ENCODE data around the gene ATXN1.

Gene ATXN1

DNA sequence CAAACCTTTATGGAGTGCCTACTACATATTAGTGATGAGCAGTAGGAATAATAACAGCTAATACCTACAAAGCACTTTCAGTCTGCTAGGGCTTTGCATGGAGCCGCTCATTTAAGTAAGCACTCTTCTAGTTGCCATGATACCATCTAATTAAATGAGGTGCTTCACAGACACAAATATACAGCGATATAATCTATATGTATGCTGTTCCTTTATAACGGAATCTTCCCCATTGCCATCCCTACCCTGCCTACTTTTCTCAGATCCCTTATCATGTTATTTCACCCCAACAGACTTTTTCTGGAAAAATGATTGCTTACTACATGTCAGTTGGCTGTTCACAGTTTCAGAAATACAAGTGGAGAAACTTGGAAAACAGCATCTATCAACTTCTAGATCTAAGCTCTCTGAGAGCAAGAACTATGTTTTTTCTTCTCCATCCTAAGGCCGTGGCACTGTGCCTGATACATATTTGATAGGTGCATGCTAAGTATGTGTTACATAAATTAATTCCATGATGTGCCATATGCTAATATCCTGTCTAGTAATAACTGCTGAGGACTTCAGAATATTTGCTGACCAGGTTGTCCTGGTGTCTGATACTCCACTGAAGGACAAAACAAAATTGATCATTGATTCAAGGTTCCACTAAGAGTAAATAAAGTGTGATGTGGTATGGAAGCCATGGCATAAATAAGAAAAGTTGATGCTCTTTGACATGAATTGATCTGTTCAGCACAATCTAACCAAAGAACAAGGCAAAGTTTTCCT, 398.3 kb downstream of the ATXN1 start:
- no peaks in the 10 kb centered on the region for H3K4me1 ChIP-seq (ENCODE audit: insufficient read depth, low read length, poor library complexity, severe bottlenecking)
- TF ChIP-seq, protein P1, sequence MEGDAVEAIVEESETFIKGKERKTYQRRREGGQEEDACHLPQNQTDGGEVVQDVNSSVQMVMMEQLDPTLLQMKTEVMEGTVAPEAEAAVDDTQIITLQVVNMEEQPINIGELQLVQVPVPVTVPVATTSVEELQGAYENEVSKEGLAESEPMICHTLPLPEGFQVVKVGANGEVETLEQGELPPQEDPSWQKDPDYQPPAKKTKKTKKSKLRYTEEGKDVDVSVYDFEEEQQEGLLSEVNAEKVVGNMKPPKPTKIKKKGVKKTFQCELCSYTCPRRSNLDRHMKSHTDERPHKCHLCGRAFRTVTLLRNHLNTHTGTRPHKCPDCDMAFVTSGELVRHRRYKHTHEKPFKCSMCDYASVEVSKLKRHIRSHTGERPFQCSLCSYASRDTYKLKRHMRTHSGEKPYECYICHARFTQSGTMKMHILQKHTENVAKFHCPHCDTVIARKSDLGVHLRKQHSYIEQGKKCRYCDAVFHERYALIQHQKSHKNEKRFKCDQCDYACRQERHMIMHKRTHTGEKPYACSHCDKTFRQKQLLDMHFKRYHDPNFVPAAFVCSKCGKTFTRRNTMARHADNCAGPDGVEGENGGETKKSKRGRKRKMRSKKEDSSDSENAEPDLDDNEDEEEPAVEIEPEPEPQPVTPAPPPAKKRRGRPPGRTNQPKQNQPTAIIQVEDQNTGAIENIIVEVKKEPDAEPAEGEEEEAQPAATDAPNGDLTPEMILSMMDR (conservative IDR thresholded peaks at IDR 0.05; ENCODE audit: low read length): no peak
- no peak for TF ChIP-seq EZH2phosphoT487 (IDR thresholded peaks at IDR 0.05; ENCODE audit: borderline replicate concordance)
- no peak overlapping the region for H3K4me3 ChIP-seq (ENCODE audit: low read length, poor library complexity, severe bottlenecking)
- no peak overlapping the region for H3K4me2 ChIP-seq (ENCODE audit: low read depth, low read length, poor library complexity, severe bottlenecking)
- H4K20me1 ChIP-seq (ENCODE audit: insufficient read depth, low read length, poor library complexity, severe bottlenecking): no peaks in the 10 kb centered on the region
- H3K9me2 ChIP-seq (replicated peaks; ENCODE audit: low read depth, low read length): no peaks in the 10 kb centered on the region
- H3K79me2 ChIP-seq (ENCODE audit: insufficient read depth, low read length): no peaks in the 10 kb centered on the region
- no peaks in the 10 kb centered on the region for H3K9me3 ChIP-seq (ENCODE audit: insufficient read depth, low read depth, low read length)
- no peak overlapping the region for H3K9ac ChIP-seq (ENCODE audit: low read depth, low read length, poor library complexity, severe bottlenecking)
- H3K27me3 ChIP-seq (ENCODE audit: insufficient read depth, low read length, poor library complexity, severe bottlenecking): no peaks in the 10 kb centered on the region
- no peak overlapping the region for H2AFZ ChIP-seq (ENCODE audit: low read length)
- no peaks in the 10 kb centered on the region for H3F3A ChIP-seq (ENCODE audit: low read depth)
- peaks cover 5% of the 10 kb centered on the region; the same call in 1 of the 2 replicates for H3K36me3 ChIP-seq (ENCODE audit: insufficient read depth, low read length)

DNA sequence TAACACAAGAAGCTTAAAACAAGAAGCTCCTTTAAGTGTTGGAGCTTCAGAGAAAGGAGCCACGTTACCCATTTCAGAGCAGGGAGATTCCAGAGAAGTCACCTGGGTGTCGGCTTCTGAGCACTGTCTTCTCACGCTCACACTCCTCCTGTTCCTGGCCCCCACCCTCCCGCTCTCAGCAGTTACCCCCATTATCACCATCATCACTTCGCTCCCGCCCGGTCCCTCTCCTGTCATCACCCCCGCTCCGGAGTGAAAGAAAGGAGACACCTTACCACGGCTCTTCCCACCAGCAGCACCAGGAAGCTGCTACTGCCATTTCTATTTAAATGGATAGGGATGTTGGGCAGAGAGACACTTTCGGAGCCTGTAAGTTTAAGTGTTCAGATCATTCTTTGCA, 399.0 kb downstream of the ATXN1 start:
- TF ChIP-seq, protein P1 (conservative IDR thresholded peaks at IDR 0.05; ENCODE audit: low read length): no peak
- no peak for TF ChIP-seq EZH2phosphoT487 (IDR thresholded peaks at IDR 0.05; ENCODE audit: borderline replicate concordance)
- no peak overlapping the region for H3K4me2 ChIP-seq (ENCODE audit: low read depth, low read length, poor library complexity, severe bottlenecking)
- no peaks in the 10 kb centered on the region for H3F3A ChIP-seq (ENCODE audit: low read depth)
- no peaks in the 10 kb centered on the region for H3K27me3 ChIP-seq (ENCODE audit: insufficient read depth, low read length, poor library complexity, severe bottlenecking)
- peaks cover 5% of the 10 kb centered on the region; the same call in 1 of the 2 replicates for H3K36me3 ChIP-seq (ENCODE audit: insufficient read depth, low read length)
- no peaks in the 10 kb centered on the region for H3K79me2 ChIP-seq (ENCODE audit: insufficient read depth, low read length)
- no peak overlapping the region for H2AFZ ChIP-seq (ENCODE audit: low read length)
- H3K9ac ChIP-seq (ENCODE audit: low read depth, low read length, poor library complexity, severe bottlenecking): no peak overlapping the region
- H3K9me2 ChIP-seq (replicated peaks; ENCODE audit: low read depth, low read length): no peaks in the 10 kb centered on the region
- H3K4me1 ChIP-seq (ENCODE audit: insufficient read depth, low read length, poor library complexity, severe bottlenecking): no peaks in the 10 kb centered on the region
- no peaks in the 10 kb centered on the region for H4K20me1 ChIP-seq (ENCODE audit: insufficient read depth, low read length, poor library complexity, severe bottlenecking)
- no peak overlapping the region for H3K4me3 ChIP-seq (ENCODE audit: low read length, poor library complexity, severe bottlenecking)
- no peaks in the 10 kb centered on the region for H3K9me3 ChIP-seq (ENCODE audit: insufficient read depth, low read depth, low read length)

DNA sequence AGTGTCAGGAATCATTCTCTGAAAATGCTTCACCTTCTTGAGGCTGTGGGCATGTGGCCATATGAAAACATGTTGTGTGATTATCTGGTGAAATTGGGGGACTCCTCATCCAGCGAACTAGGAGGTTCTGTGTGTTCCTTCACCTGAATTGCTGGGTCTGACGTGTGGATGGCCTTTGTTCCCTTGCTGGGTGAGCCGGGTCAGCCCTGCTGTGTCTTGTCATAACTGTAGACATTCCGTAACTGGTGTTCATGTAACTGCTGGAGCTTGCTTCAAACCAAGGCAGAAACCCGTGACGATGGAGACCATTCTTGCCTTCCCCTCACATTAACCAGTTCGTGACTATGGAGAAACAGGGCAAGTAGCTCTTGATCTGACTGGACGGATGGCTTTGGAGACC, 399.4 kb downstream of the ATXN1 start:
- Histone ChIP-seq H3F3A (ENCODE audit: low read depth) (no peaks in the 10 kb centered on the region), H3K4me3 (ENCODE audit: low read length, poor library complexity, severe bottlenecking) (no peak overlapping the region), H4K20me1 (ENCODE audit: insufficient read depth, low read length, poor library complexity, severe bottlenecking) (no peaks in the 10 kb centered on the region), H3K4me1 (ENCODE audit: insufficient read depth, low read length, poor library complexity, severe bottlenecking) (no peaks in the 10 kb centered on the region), H3K36me3 (ENCODE audit: insufficient read depth, low read length) (peaks cover 5% of the 10 kb centered on the region; the same call in 1 of the 2 replicates), H2AFZ (ENCODE audit: low read length) (no peak overlapping the region), H3K79me2 (ENCODE audit: insufficient read depth, low read length) (no peaks in the 10 kb centered on the region), H3K4me2 (ENCODE audit: low read depth, low read length, poor library complexity, severe bottlenecking) (no peak overlapping the region), H3K9ac (ENCODE audit: low read depth, low read length, poor library complexity, severe bottlenecking) (no peak overlapping the region), H3K9me3 (ENCODE audit: insufficient read depth, low read depth, low read length) (no peaks in the 10 kb centered on the region), H3K27me3 (ENCODE audit: insufficient read depth, low read length, poor library complexity, severe bottlenecking) (no peaks in the 10 kb centered on the region), H3K9me2 (replicated peaks; ENCODE audit: low read depth, low read length) (no peaks in the 10 kb centered on the region)
- no peak for TF ChIP-seq EZH2phosphoT487 (IDR thresholded peaks at IDR 0.05; ENCODE audit: borderline replicate concordance)

DNA sequence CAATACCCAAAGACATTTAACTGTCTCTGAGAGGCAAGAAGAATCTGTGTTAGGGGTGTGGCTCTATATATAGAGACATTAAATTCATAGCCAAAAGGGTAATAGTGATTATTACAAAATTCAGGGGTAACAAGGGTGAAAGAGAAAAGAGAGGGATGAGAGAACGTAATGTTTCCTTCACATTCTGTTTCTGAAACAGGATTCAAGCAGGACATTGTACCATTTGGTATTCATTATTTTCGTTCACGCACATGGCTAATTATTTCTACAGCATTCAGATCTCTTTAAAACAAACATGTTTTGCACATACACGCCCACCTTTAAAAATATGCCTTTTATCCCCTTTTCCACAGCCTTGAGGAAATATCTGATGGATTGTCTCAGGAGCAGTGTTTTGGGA, 400.1 kb downstream of the ATXN1 start:
- H3K4me3 ChIP-seq (ENCODE audit: low read length, poor library complexity, severe bottlenecking): no peak overlapping the region
- no peaks in the 10 kb centered on the region for H3K27me3 ChIP-seq (ENCODE audit: insufficient read depth, low read length, poor library complexity, severe bottlenecking)
- no peaks in the 10 kb centered on the region for H3K79me2 ChIP-seq (ENCODE audit: insufficient read depth, low read length)
- no peaks in the 10 kb centered on the region for H3K4me1 ChIP-seq (ENCODE audit: insufficient read depth, low read length, poor library complexity, severe bottlenecking)
- H3K9me3 ChIP-seq (ENCODE audit: insufficient read depth, low read depth, low read length): no peaks in the 10 kb centered on the region
- no peak overlapping the region for H3K4me2 ChIP-seq (ENCODE audit: low read depth, low read length, poor library complexity, severe bottlenecking)
- no peaks in the 10 kb centered on the region for H3F3A ChIP-seq (ENCODE audit: low read depth)
- no peaks in the 10 kb centered on the region for H3K9me2 ChIP-seq (replicated peaks; ENCODE audit: low read depth, low read length)
- no peak overlapping the region for H3K9ac ChIP-seq (ENCODE audit: low read depth, low read length, poor library complexity, severe bottlenecking)
- no peaks in the 10 kb centered on the region for H4K20me1 ChIP-seq (ENCODE audit: insufficient read depth, low read length, poor library complexity, severe bottlenecking)
- H2AFZ ChIP-seq (ENCODE audit: low read length): no peak overlapping the region
- TF ChIP-seq, protein P1 (conservative IDR thresholded peaks at IDR 0.05; ENCODE audit: low read length): no peak
- no peak for TF ChIP-seq EZH2phosphoT487 (IDR thresholded peaks at IDR 0.05; ENCODE audit: borderline replicate concordance)
- H3K36me3 ChIP-seq (ENCODE audit: insufficient read depth, low read length): peaks cover 5% of the 10 kb centered on the region; the same call in 1 of the 2 replicates

All from Loucy (cell line).